HEK293 (cell line): ENCODE data around the gene XRCC6.

ENCODE experiments used
- BCL11A ChIP-seq: fragments of 450-650 bp; formaldehyde crosslinking; IDR thresholded peaks from 2 replicates; pipeline ENCODE4 v1.5.1; 2016; ENCODE audit warnings: low read depth, missing biosample characterization, missing genetic modification characterization
- GLIS1 ChIP-seq: fragments of 450-650 bp; formaldehyde crosslinking; IDR thresholded peaks from 2 replicates; pipeline ENCODE4 v1.5.1; 2016; ENCODE audit warnings: missing biosample characterization, missing genetic modification characterization
- HOXA7 ChIP-seq: sonication (generic); formaldehyde crosslinking; IDR thresholded peaks from 2 replicates; pipeline ENCODE4 v1.8.1; 2022; ENCODE audit warnings: missing genetic modification reagents, borderline replicate concordance
- KLF1 ChIP-seq: fragments of 450-650 bp; formaldehyde crosslinking; IDR thresholded peaks from 2 replicates; pipeline ENCODE4 v1.5.1; 2016; ENCODE audit warnings: missing biosample characterization, missing genetic modification characterization
- KLF10 ChIP-seq: fragments of 450-650 bp; IDR thresholded peaks from 2 replicates; pipeline ENCODE4 v1.5.1; 2018; ENCODE audit warnings: missing biosample characterization, mild to moderate bottlenecking, missing genetic modification characterization
- MYNN ChIP-seq: fragments of 450-650 bp; formaldehyde crosslinking; IDR thresholded peaks from 2 replicates; pipeline ENCODE4 v1.5.1; 2016; ENCODE audit warnings: missing biosample characterization, missing genetic modification characterization, borderline replicate concordance
- OVOL3 ChIP-seq: fragments of 450-650 bp; formaldehyde crosslinking; IDR thresholded peaks from 2 replicates; pipeline ENCODE4 v1.5.1; 2016; ENCODE audit warnings: missing biosample characterization, missing genetic modification characterization
- TRIM28 ChIP-seq: IDR thresholded peaks from 2 replicates; pipeline ENCODE4 v1.6.1; 2011; ENCODE audit warnings: low read length, control low read depth, borderline replicate concordance
- ZBTB1 ChIP-seq: fragments of 450-650 bp; formaldehyde crosslinking; IDR thresholded peaks from 2 replicates; pipeline ENCODE4 v1.5.1; 2016; ENCODE audit warnings: missing biosample characterization, missing genetic modification characterization
- ZEB2 ChIP-seq: fragments of 450-650 bp; formaldehyde crosslinking; IDR thresholded peaks from 2 replicates; pipeline ENCODE4 v1.5.1; 2016; ENCODE audit warnings: missing biosample characterization, missing genetic modification characterization
- ZFP41 ChIP-seq: fragments of 450-650 bp; formaldehyde crosslinking; IDR thresholded peaks from 2 replicates; pipeline ENCODE4 v1.5.1; 2016; ENCODE audit warnings: missing biosample characterization, missing genetic modification characterization, borderline replicate concordance
- ZNF10 ChIP-seq: fragments of 450-650 bp; formaldehyde crosslinking; IDR thresholded peaks from 2 replicates; pipeline ENCODE4 v1.5.1; 2017; ENCODE audit warnings: missing biosample characterization, missing genetic modification characterization
- ZNF157 ChIP-seq: fragments of 450-650 bp; formaldehyde crosslinking; IDR thresholded peaks from 2 replicates; pipeline ENCODE4 v1.5.1; 2016; ENCODE audit warnings: missing biosample characterization, missing genetic modification characterization
- ZNF184 ChIP-seq: fragments of 450-650 bp; IDR thresholded peaks from 2 replicates; pipeline ENCODE4 v1.5.1; 2018; ENCODE audit warnings: missing biosample characterization, mild to moderate bottlenecking, missing genetic modification characterization
- ZNF391 ChIP-seq: fragments of 450-650 bp; formaldehyde crosslinking; IDR thresholded peaks from 2 replicates; pipeline ENCODE4 v1.5.1; 2016; ENCODE audit warnings: low read depth, missing biosample characterization, missing genetic modification characterization, borderline replicate concordance
- ZNF404 ChIP-seq: fragments of 450-650 bp; formaldehyde crosslinking; IDR thresholded peaks from 2 replicates; pipeline ENCODE4 v1.5.1; 2017; ENCODE audit warnings: missing biosample characterization, missing genetic modification characterization
- ZNF416 ChIP-seq: fragments of 450-650 bp; formaldehyde crosslinking; IDR thresholded peaks from 2 replicates; pipeline ENCODE4 v1.5.1; 2016; ENCODE audit warnings: missing biosample characterization, missing genetic modification characterization
- ZNF423 ChIP-seq: fragments of 450-650 bp; formaldehyde crosslinking; IDR thresholded peaks from 2 replicates; pipeline ENCODE4 v1.5.1; 2016; ENCODE audit warnings: missing biosample characterization, missing genetic modification characterization
- ZNF510 ChIP-seq: fragments of 450-650 bp; formaldehyde crosslinking; IDR thresholded peaks from 2 replicates; pipeline ENCODE4 v1.5.1; 2018; ENCODE audit warnings: mild to moderate bottlenecking, missing genetic modification characterization, missing biosample characterization; ENCODE audit not compliant: insufficient replicate concordance
- ZNF549 ChIP-seq: fragments of 450-650 bp; IDR thresholded peaks from 2 replicates; pipeline ENCODE4 v1.5.1; 2018; ENCODE audit warnings: missing biosample characterization, missing genetic modification characterization, mild to moderate bottlenecking, inconsistent platforms, moderate library complexity
- ZNF555 ChIP-seq: fragments of 450-650 bp; formaldehyde crosslinking; conservative IDR thresholded peaks from 2 replicates; pipeline ENCODE4 v1.5.1; 2017; ENCODE audit warnings: missing biosample characterization, mild to moderate bottlenecking, missing genetic modification characterization, inconsistent platforms
- ZNF600 ChIP-seq: fragments of 450-650 bp; formaldehyde crosslinking; IDR thresholded peaks from 2 replicates; pipeline ENCODE4 v1.5.1; 2016; ENCODE audit warnings: missing biosample characterization, missing genetic modification characterization
- ZNF621 ChIP-seq: fragments of 450-650 bp; formaldehyde crosslinking; IDR thresholded peaks from 2 replicates; pipeline ENCODE4 v1.5.1; 2017; ENCODE audit warnings: missing biosample characterization, missing genetic modification characterization
- ZNF658 ChIP-seq: fragments of 450-650 bp; formaldehyde crosslinking; IDR thresholded peaks from 2 replicates; pipeline ENCODE4; 2016; ENCODE audit warnings: missing biosample characterization, missing genetic modification characterization
- TF ChIP-seq, protein P1 (sequence below): fragments of 450-650 bp; formaldehyde crosslinking; IDR thresholded peaks from 2 replicates; pipeline ENCODE4 v1.5.1; 2016; ENCODE audit warnings: missing biosample characterization, missing genetic modification characterization
- TF ChIP-seq, protein P2 (sequence below): fragments of 450-650 bp; formaldehyde crosslinking; IDR thresholded peaks from 2 replicates; pipeline ENCODE4 v1.5.1; 2016; ENCODE audit warnings: missing biosample characterization, missing genetic modification characterization, borderline replicate concordance
- TF ChIP-seq, protein P3 (sequence below): fragments of 450-650 bp; formaldehyde crosslinking; IDR thresholded peaks from 2 replicates; pipeline ENCODE4 v1.5.1; 2016; ENCODE audit warnings: missing biosample characterization, missing genetic modification characterization
- TF ChIP-seq, protein P4 (sequence below): fragments of 450-650 bp; formaldehyde crosslinking; IDR thresholded peaks from 2 replicates; pipeline ENCODE4 v1.5.1; 2016; ENCODE audit warnings: missing biosample characterization, missing genetic modification characterization
- TF ChIP-seq, protein P5 (sequence below): fragments of 450-650 bp; formaldehyde crosslinking; IDR thresholded peaks from 2 replicates; pipeline ENCODE4 v1.5.1; 2016; ENCODE audit warnings: missing biosample characterization, missing genetic modification characterization
- TF ChIP-seq, protein P6 (sequence below): fragments of 450-650 bp; formaldehyde crosslinking; IDR thresholded peaks from 2 replicates; pipeline ENCODE4 v1.5.1; 2017; ENCODE audit warnings: missing biosample characterization, missing genetic modification characterization

XRCC6 gene

DNA sequence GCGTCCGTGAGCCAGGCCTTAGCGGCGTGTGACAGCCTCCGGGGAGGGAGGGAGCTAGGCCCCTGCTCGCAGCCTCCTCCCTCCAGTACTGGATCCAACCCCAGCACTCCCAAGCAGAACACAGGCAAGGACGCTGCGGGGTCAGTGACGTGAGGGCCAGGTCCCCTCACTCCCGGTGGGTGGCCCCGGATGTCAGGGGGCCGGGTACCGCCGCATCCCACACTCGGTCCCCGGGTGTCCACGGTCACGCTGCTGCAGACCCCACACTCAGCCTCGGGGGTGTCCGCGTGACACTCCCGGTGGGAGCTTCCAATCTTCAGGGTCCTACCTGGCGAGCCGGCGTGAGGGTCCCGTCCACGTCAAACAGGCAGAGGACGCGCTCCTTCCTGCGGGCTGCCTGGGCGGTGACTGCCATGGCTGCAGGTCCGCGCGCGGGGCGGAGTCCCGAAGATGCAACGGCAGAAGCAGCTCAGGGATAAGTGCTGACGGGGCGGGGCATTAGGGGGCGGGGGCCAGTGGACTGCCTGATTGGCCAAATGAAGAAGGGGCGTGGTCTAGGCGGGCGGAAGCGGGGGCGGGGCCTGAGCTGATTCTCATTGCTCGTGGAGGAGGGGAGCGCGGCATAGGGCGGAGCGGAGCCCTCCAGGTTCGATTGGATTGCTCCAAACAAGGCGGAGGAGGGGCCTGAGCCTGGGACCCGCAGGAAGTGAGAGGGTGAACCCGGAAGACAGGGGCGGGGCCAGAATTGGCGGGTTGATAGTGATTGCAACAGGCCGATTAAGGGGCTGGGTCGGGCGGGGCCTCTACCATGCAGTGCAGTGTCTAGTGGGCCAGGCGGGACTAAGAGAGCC lies 31.5 kb upstream of the XRCC6 start, which contains the start of gene PMM1 (continued):
- peak; percentile 64 for TF ChIP-seq KLF1 (tag by site-specific recombination)
- TF ChIP-seq TRIM28, result no peak
- TF ChIP-seq ZNF600 (tag by site-specific recombination), result peak; percentile 83
- no peak for TF ChIP-seq ZNF10 (tag by site-specific recombination)
- no peak for TF ChIP-seq ZBTB1
- TF ChIP-seq ZNF549 (tag by site-specific recombination), result no peak
- no peak for TF ChIP-seq ZNF510
- 0 out of 2 replicates have a peak, but pooled peaks have one; percentile 22 for TF ChIP-seq BCL11A (tag by site-specific recombination)
- no peak for TF ChIP-seq ZNF157
- TF ChIP-seq ZNF416 (tag by site-specific recombination), result 0 out of 2 replicates have a peak, but pooled peaks have one; percentile 48
- no peak for TF ChIP-seq MYNN
- TF ChIP-seq GLIS1, result peak; percentile 41; the same call in 1 of the 2 replicates
- no peak for TF ChIP-seq OVOL3 (tag by site-specific recombination)
- TF ChIP-seq, protein P1, sequence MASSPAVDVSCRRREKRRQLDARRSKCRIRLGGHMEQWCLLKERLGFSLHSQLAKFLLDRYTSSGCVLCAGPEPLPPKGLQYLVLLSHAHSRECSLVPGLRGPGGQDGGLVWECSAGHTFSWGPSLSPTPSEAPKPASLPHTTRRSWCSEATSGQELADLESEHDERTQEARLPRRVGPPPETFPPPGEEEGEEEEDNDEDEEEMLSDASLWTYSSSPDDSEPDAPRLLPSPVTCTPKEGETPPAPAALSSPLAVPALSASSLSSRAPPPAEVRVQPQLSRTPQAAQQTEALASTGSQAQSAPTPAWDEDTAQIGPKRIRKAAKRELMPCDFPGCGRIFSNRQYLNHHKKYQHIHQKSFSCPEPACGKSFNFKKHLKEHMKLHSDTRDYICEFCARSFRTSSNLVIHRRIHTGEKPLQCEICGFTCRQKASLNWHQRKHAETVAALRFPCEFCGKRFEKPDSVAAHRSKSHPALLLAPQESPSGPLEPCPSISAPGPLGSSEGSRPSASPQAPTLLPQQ (tag by site-specific recombination), result peak; percentile 57; the same call in 1 of the 2 replicates
- no peak for TF ChIP-seq ZNF555 (tag by site-specific recombination)
- no peak for TF ChIP-seq ZNF184 (tag by site-specific recombination)
- TF ChIP-seq ZNF621 (tag by site-specific recombination), result no peak
- no peak for TF ChIP-seq ZFP41 (tag by site-specific recombination)
- no peak for TF ChIP-seq HOXA7 (CRISPR knock-in tag)
- 0 out of 2 replicates have a peak, but pooled peaks have one; percentile 21 for TF ChIP-seq ZNF391 (tag by site-specific recombination)
- TF ChIP-seq KLF10 (tag by site-specific recombination), result peak; percentile 97
- TF ChIP-seq ZNF404 (tag by site-specific recombination), result no peak
- TF ChIP-seq ZNF423, result no peak
- TF ChIP-seq, protein P2, sequence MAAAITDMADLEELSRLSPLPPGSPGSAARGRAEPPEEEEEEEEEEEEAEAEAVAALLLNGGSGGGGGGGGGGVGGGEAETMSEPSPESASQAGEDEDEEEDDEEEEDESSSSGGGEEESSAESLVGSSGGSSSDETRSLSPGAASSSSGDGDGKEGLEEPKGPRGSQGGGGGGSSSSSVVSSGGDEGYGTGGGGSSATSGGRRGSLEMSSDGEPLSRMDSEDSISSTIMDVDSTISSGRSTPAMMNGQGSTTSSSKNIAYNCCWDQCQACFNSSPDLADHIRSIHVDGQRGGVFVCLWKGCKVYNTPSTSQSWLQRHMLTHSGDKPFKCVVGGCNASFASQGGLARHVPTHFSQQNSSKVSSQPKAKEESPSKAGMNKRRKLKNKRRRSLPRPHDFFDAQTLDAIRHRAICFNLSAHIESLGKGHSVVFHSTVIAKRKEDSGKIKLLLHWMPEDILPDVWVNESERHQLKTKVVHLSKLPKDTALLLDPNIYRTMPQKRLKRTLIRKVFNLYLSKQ, result no peak
- TF ChIP-seq, protein P3, sequence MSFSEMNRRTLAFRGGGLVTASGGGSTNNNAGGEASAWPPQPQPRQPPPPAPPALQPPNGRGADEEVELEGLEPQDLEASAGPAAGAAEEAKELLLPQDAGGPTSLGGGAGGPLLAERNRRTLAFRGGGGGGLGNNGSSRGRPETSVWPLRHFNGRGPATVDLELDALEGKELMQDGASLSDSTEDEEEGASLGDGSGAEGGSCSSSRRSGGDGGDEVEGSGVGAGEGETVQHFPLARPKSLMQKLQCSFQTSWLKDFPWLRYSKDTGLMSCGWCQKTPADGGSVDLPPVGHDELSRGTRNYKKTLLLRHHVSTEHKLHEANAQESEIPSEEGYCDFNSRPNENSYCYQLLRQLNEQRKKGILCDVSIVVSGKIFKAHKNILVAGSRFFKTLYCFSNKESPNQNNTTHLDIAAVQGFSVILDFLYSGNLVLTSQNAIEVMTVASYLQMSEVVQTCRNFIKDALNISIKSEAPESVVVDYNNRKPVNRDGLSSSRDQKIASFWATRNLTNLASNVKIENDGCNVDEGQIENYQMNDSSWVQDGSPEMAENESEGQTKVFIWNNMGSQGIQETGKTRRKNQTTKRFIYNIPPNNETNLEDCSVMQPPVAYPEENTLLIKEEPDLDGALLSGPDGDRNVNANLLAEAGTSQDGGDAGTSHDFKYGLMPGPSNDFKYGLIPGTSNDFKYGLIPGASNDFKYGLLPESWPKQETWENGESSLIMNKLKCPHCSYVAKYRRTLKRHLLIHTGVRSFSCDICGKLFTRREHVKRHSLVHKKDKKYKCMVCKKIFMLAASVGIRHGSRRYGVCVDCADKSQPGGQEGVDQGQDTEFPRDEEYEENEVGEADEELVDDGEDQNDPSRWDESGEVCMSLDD (tag by site-specific recombination), result 0 out of 2 replicates have a peak, but pooled peaks have one; percentile 61
- TF ChIP-seq ZNF658, result no peak
- TF ChIP-seq, protein P4, sequence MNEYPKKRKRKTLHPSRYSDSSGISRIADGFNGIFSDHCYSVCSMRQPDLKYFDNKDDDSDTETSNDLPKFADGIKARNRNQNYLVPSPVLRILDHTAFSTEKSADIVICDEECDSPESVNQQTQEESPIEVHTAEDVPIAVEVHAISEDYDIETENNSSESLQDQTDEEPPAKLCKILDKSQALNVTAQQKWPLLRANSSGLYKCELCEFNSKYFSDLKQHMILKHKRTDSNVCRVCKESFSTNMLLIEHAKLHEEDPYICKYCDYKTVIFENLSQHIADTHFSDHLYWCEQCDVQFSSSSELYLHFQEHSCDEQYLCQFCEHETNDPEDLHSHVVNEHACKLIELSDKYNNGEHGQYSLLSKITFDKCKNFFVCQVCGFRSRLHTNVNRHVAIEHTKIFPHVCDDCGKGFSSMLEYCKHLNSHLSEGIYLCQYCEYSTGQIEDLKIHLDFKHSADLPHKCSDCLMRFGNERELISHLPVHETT (tag by site-specific recombination), result no peak
- TF ChIP-seq, protein P5, sequence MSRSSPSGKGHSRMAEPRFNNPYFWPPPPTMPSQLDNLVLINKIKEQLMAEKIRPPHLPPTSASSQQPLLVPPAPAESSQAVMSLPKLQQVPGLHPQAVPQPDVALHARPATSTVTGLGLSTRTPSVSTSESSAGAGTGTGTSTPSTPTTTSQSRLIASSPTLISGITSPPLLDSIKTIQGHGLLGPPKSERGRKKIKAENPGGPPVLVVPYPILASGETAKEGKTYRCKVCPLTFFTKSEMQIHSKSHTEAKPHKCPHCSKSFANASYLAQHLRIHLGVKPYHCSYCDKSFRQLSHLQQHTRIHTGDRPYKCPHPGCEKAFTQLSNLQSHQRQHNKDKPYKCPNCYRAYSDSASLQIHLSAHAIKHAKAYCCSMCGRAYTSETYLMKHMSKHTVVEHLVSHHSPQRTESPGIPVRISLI (tag by site-specific recombination), result no peak
- peak; percentile 46; the same call in 1 of the 2 replicates for TF ChIP-seq ZEB2 (tag by site-specific recombination)
- TF ChIP-seq, protein P6, sequence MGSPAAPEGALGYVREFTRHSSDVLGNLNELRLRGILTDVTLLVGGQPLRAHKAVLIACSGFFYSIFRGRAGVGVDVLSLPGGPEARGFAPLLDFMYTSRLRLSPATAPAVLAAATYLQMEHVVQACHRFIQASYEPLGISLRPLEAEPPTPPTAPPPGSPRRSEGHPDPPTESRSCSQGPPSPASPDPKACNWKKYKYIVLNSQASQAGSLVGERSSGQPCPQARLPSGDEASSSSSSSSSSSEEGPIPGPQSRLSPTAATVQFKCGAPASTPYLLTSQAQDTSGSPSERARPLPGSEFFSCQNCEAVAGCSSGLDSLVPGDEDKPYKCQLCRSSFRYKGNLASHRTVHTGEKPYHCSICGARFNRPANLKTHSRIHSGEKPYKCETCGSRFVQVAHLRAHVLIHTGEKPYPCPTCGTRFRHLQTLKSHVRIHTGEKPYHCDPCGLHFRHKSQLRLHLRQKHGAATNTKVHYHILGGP, result no peak
